ENCODE measurements around the gene QARS1.

DNA sequence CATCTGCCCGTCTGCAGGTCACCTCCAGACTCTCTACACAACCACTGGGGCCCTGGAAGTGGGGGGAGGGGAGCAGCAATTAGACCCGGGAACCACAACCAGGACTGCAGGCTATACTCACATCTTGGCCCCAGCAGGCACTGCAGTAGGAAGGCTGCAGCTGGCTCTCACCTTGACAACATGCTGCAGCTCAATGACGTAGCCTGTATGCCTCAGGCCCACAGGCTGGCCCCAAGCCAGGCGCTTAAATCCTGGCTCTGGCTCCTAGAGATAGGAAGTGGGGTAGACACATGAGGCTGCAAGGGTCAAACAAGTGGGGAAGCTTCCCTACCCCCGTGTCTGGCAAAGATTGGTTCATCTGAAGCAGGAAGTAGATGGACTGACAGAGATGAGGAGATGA is 6.1 kb downstream of the QARS1 start:
- TF ChIP-seq CTCF (IDR thresholded peaks at IDR 0.05; ENCODE audit: low read length) = no peak
- TF ChIP-seq EZH2 (IDR thresholded peaks at IDR 0.05; ENCODE audit: borderline replicate concordance, low read length) = no peak
